Hypothalamus (tissue), 51 donors: Measurements from ENCODE around the gene MAN1A2.
"Not testable (repeated sequence)": the region's sequence is repeated elsewhere in the genome, so short reads cannot be mapped to it uniquely, and the experiment has no call there.

Experiments
- DNase-seq, 51 donors: peaks; one replicate each; lab custom pipeline; 2025; lab: John Stamatoyannopoulos, UW

The MAN1A2 gene

DNA sequence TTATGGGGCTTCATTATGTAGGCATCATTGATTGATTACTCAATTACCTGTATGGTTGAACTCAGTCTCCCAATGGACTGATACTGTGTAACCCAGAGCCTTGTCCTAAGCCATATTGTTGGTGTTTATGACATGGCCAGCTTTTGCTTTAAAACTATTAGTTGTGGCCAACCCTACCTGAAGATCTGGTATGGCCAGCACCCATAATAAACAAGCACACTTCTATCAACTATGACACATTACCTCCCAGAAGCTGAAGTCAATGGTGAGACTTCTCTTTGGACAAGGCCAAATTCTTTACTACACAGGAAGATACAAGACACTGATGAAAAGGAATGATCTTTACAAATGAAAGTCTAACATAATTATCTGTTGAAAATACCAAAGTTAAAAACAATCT, 28.8 kb downstream of the MAN1A2 start:
- DNase-seq, result no peak

DNA sequence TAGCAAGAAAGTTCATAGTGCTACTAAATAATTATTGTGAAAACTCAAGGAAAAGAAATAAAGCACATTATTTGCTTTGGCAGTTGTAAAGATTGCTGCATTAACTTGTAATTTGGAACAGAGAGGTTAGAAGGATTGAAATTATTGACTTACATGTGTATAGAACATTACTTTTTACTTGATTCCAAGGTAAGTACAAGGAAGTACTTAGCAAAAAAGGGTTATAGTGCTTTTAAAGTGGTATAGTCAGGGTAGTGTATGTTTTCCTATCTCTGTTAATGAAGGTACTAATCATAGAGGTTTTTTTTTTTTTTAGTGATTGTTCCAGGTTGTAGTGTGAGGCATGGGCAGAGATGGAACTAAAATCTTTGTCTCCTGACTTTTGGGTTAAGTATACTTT, 29.4 kb downstream of the MAN1A2 start:
- no peak for DNase-seq

DNA sequence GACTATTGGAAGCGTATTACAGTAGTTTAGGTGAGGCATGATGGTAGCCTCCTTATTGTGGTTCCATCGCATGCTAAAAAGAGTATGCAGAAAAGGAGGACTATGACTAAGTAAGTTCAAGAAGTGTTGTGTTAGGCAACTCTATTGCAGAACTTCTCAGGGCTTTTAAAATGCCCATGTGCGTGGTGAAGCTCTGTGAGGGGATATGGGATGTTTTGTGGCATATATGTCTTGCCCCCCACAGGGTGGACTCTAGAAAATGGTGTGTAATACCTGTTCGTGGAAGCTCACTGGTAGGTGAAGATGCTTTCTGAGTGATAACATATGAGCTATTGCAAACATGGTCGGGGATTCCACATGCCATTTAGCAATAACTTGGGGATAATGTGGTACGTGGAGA, 31.7 kb downstream of the MAN1A2 start:
- no peak for DNase-seq

DNA sequence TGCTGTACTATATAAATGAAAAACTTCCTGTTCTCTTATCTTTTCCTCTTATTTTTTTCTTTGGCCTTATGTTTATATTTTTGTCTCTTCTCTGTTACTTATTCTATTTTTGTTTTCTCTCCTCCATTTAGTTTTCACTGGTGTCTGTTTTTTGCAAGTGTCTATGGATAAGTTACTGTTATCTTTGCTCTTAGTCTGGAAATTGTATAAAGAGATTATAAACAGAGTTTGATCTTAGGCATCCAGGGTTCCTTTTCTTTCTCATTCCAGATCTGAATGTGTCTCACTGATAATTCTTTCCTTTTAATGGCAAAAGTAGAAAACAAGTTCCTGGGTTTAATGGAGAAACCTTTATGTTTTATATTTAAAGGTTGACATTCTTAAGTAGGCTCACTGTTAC, 34.5 kb downstream of the MAN1A2 start:
- DNase-seq, result no peak

DNA sequence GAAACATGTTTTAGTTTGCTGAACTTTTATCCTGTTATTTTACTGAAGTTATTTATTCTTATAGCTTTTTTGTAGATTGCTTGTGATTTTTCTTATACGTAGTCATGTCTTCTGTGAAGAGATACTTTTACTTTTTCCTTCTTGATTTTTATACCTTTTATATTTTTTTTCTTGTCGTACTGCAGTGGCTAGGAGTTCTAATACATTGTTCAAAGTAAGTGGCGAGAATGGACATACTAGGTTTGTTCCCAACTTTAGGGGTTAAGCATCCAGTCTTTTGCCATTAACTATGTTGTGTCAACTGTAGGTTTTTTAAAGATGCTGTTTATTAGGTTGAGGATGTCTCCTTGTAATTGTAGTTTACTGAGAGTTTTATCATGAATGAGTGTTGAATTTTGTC, 36.3 kb downstream of the MAN1A2 start:
- no peak for DNase-seq

DNA sequence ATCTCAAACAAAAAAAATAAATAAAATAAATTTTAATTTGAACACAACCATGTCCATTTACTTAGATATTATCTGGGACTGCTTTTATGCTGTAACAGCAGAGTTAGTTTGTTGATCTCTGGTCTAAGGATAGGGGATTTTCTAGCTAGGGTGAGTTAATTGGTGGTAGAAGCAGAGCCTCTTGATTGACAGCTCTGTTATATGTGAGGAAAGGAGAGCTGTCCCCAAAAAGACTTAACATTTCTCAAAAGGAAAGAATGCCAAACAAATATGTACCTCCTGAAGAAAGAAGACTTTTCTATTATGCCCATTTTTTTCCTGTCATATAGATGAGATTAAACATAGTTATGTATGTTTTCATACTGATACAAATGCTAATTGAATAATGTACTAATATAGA, 37.8 kb downstream of the MAN1A2 start:
- DNase-seq, result no peak

DNA sequence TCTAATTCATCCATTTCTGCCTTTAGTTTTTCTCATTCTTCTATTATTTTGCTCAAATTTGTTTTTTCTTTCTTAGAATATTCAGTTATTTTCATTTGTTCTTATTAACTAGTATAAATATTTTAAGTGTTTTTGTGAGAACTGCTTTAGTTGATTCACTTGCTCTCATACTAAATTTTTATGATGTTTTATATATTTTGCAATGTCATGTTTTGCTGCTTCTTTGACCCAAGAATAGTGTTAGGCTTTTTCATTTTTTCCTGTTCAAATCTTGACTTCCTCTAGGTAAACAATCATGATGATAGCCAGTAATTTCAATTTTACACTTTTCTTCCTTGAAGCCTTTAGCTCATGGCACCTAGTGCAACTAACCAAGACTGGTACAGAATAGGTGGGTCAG, 45.2 kb downstream of the MAN1A2 start:
- no peak for DNase-seq

DNA sequence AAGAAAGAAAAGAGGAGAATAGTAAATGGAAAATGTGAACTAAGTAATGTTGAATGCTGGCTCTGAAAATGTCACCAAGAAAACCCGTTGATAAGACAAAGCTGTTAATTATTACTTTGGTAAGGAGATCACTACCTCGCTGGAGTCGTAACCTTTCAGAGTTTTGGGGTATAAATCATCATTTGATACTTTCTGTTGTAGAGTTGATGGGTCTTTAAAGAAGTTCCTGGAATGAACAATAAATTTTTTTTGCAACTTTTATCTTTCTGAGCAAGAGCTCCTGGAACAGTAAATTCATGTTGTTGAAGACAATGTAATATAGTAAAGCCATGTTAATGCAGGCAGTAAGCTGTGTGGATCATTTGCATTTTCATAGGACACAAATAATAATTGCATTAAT, 46.2 kb downstream of the MAN1A2 start:
- no peak for DNase-seq

DNA sequence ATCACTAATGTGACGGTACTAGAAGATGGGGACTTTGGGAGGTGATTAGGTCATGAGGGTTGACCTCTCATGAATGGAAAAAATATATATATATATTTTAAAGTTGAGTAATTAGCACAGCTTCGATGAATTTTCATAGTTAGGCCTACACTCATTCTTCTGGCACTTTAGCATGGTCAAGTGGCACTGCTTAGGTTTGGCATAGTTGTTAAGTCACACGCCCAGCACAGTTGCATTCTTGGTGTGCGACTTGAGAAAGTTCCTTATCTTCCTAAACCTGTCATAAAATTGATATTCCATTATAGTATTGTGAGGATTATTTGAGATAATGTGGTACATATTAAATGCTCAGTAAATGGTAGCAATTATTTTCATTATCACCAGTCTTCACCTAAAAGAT, 47.7 kb downstream of the MAN1A2 start:
- DNase-seq, result no peak

DNA sequence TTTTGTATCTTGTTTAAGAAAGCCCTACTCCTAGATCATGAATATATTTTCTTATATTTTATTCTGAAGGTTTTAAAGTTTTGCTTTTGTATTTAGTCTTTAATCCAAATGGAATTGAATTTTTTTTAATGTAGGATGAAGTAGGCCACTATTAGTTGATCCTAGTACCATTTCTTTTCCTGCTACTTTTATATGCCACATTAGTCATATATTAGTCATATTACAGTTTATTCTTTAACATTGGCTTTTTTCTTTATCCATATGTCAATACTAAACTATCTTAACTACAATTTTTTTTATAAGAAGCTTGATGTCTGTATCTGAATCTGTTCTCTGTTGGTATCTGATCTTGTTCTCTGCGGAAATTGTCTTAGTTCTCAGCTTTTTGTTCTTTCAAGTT, 48.8 kb downstream of the MAN1A2 start:
- DNase-seq, result no peak

DNA sequence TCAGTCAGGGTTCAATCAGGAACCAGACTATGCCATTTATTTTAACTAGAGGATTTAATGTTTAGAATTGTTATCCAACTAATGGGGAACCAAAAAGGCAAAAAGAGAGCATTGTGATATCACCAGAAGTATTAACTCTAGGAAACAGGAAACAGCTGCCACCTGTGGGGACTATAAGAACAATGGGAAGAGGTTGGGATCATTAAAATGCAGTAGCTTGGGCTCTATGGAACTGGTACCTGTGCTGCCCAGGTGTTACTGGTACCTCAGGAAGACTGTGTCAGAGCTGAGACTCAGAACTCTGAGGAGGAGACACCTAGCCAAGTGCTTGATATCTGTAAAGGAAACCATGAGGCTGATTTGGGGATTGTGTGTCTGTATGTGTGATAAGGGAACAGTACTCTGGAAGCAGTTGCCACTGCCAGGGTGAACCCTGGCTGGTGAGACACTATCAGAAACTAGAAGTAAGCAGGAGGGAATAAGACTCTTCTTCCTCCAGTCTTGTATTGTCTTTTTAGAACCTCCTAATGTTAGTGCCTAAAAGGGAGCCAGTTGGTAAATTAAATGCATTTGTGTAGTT, 49.4 kb downstream of the MAN1A2 start:
- DNase-seq, result no peak

DNA sequence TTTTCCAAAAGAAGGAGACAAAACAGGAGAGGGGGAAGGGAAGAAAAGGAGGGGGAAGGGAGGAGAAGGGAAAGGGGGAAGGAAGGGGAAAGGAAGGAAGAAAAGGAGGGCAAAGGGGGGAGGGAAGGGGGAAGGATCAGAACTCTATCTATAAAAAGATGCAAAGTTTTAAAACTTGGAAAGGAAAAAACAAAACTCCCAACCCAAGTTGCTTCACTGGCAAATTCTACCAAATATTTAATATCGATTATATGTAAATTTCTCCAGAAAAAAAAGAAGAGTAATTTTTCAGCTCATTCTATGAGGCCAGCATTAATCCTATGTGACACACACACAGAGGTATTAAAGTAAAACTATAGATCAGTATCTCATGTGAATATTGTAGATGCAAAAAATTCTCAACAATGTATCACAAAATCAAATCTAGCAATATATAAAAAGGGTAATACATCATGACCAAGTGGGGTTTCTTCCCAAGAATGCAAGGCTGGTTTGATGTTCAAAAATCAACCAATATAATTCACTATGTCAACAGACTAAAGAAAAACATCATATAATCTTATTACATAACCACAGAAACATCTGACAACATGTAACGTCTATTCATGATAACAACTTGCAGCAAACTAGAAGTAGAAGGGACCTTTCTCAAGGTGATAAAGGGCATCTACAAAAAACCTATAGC, 57.9 kb downstream of the MAN1A2 start:
- DNase-seq, result no peak

DNA sequence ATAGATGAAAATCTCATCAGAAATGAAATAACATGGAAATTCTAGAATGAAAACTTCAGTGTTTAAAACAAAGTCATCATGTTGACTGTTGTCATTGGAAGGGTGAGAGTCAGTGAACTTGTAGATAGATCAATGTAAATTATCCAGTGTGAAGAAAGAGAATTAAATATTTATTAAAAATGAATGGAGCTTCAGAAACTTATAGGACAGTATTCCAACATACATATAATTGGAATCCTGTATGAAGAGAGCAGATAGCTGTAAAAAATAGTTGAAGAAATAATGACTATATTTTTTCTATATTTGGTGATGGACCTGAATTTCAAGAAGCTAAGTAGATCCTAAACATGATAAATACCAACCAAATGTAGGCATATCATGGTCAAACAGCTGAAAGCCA, 60.0 kb downstream of the MAN1A2 start:
- DNase-seq, result no peak

DNA sequence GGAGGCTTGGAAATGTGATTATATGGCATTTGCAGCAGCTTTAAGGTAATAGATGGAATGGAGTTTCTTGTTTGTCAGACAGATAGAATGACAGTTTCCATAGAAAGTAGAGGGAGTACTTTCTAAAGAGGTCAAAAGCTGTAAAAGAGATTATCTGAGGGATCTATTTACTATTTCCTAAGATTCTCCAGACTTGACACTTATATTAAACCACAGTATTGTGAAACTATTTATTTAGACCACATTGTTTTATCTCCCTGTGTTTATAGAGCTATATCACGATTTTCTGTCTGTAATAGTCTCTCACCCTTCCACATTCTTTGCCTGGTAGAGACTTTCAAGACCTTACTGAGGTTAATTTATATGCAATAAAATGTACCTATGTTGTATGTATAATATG, 66.7 kb downstream of the MAN1A2 start:
- no peak for DNase-seq

DNA sequence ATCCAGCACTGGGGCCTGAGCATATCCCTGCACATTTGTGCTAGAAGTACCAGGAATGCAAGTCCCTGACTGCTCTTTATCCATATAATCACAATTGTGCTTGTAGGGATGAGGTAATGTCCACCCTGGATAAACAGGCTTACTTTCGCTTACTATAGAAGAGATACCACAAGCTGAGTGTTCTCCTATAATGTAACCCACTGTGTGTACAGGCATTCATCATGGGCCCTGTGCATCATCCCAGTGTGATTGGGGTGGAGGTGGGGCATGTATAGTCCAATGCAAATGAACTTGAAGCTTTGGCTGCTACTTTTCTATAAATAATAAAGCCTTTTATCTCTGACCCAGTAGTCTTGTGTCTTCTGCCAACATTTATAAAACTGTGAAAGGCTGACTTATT, 69.3 kb downstream of the MAN1A2 start:
- peak in 13 of 51 donors; percentile 0 to 30 (median 5) for DNase-seq

DNA sequence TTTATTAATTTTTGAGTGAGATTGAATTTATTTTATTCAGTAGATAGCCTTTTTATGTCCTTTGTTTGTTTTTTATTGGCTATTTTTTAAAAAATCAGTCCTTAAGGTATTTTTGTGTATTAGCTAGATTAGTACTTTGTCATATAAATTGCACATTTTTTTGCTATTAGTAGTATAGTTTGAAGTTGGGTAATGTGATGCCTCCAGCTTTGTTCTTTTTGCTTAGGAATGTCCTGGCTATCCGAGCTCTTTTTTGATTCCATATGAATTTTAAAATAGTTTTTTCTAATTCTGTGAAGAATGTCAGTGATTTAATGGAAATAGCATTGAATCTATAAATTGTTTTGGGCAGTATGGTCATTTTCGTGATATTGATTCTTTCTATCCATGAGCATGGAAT, 80.4 kb downstream of the MAN1A2 start:
- no peak for DNase-seq

DNA sequence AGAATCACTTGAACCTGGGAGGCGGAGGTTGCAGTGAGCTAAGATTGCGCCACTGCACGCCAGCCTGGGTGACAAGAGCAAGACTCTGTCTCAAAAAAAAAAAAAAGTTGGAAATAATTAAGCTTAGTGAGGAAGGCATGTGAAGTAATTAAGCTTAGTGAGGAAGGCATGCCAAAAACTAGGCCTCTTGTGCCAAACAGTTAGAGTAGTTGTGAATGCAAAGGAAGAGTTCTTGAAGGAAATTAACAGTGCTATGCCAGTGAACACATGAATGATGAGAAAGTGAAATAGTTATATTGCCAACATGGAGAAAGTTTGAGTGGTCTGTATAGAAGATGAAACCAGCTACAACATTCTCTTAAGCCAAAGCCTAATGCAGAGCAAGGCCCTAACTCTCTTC, 85.0 kb downstream of the MAN1A2 start:
- DNase-seq, result no peak

DNA sequence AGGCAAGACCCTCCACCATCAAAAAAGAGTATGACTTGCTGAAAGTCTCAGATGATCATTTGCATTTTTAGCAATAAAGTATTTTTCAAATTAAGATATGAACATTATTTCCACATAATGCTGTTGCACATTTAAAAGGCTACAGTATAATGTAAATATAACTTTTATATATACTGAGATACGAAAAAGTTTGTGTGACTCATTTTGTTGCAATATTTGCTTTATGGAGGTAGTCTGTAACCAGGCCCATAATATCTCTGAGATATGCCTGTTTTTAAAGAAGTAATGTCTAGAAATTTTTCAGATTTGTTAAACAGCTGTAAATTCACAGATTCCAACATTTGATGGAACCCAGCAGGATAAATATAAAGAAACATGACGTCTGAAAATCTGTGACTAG, 86.7 kb downstream of the MAN1A2 start:
- DNase-seq, result no peak

DNA sequence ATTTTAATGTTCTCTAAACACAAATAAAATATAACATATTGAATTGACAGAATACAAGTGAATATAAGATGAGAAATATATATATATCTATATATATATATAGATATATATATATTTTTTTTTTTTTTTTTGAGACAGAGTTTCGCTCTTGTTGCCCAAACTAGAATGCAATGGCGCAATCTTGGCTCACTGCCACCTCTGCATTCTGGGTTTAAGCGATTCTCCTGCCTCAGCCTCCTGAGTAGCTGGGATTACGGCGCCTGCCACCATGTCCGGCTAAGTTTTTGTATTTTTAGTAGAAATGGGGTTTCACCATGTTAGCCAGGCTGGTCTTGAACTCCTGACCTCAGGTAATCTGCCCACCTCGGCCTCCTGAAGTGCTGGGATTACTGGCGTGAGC, 91.2 kb downstream of the MAN1A2 start:
- not testable (repeated sequence) for DNase-seq

DNA sequence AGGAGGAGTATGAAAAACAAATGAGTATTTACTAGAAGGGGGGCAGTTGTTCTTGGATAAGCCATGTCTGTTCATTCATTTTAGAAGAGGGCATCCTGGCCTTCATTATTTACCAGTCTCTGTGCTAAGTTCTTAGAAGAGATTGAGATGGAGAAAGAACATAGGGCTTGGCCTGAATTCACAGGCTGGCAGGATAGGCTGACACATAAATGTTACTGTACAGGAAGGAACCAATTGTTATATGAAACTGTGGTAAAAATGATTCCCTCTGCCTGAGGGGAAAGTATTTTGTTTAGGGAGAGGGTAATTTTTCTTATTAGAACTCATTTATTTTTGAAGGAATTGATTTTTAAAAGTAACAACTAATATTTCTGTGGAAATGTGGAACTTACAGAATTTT, 99.5 kb downstream of the MAN1A2 start:
- no peak for DNase-seq

DNA sequence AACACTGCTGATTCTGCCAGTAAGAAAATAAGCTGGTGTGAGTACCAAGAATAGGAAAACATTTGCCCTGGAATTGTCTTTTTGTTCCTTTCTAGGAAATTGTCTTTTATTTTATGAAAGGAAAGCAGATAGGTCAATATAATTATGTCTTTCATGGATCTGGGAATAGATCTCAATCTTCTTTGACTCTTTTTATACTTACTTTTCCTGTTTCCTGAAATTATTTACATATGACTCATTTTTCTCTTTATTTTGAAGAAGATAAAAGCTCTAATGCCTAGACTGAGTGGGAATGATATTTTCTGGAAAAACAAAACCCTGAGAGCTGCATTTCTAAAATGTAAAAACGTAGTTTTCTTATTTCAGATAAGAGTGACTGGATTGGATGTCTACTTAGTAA, 100.1 kb downstream of the MAN1A2 start:
- DNase-seq, result no peak

DNA sequence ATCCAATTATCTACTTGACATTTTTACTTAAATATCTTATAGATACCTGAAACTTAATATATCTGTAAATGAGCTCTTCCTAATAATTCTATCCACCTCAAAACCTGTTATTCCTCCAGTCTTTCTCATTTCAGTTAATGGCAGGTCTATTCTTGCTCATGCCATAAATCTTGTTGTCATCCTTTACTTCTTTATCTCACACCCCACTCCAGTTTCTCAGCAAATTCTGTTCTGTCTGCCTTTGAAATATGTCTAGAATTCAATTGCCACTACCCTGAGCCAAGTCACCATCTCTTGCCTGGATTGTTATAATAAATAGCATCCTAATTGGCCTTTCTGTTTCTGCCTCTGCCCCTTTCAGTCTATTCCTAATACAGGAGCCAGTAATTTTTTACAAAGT, 105.8 kb downstream of the MAN1A2 start:
- DNase-seq, result no peak

DNA sequence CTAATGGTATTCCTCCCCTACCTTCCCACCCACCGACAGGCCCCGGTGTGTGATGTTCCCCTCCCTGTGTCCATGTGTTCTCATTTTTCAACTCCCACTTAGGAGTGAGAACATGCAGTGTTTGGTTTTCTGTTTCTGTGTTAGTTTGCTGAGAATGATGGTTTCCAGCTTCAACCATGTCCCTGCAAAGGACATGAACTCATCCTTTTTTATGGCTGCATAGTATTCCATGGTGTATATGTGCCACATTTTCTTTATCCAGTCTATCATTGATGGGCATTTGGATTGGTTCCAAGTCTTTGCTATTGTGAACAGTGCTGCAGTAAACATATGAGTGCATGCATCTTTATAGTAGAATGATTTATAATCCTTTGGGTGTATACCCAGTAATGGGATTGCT, 108.2 kb downstream of the MAN1A2 start:
- not testable (repeated sequence) for DNase-seq
